ENCODE results near the gene RND3. TPM values are rescaled to one million over a fixed set of nuclear protein-coding genes. Genes with fewer than 3 reads are reported as not detected.

Gene RND3
- total RNA-seq, 2 donors from 2014 or later: not detected

- DNase-seq: no peak
- Mint-ChIP-seq H3K27me3 (peaks cover 6% of the 10 kb centered on the region), H3K36me3 (ENCODE audit: low read depth) (no peaks in the 10 kb centered on the region), H3K27ac (no peak overlapping the region), H3K4me3 (no peak overlapping the region), H3K4me1 (no peaks in the 10 kb centered on the region)
- H3K9me3 ChIP-seq (ENCODE audit: control insufficient read depth, low read length, poor library complexity, severe bottlenecking): no peaks in the 10 kb centered on the region
- ATAC-seq: no peak
Measured at GRCh38 chr2:150466741-150467620, 20.5 kb downstream of the RND3 start.

GRCh38 chr2:150465703-150466569 lies 21.5 kb downstream of the RND3 start:
- H3K4me3 Mint-ChIP-seq: no peak overlapping the region
- H3K36me3 Mint-ChIP-seq (ENCODE audit: low read depth): no peaks in the 10 kb centered on the region
- no peak for ATAC-seq

GRCh38 chr2:150464986-150465385 lies 22.5 kb downstream of the RND3 start:
- Mint-ChIP-seq H3K4me3 (no peak overlapping the region), H3K27ac (no peak overlapping the region), H3K36me3 (ENCODE audit: low read depth) (no peaks in the 10 kb centered on the region), H3K4me1 (no peaks in the 10 kb centered on the region), H3K27me3 (peaks cover 6% of the 10 kb centered on the region)
- no peaks in the 10 kb centered on the region for H3K9me3 ChIP-seq (ENCODE audit: control insufficient read depth, low read length, poor library complexity, severe bottlenecking)
- no peak for DNase-seq
- no peak for ATAC-seq

More at GRCh38 chr2:150465703-150466569, 21.5 kb downstream of the RND3 start:
- no peaks in the 10 kb centered on the region for H3K9me3 ChIP-seq (ENCODE audit: control insufficient read depth, low read length, poor library complexity, severe bottlenecking)
- Mint-ChIP-seq H3K27ac (no peak overlapping the region), H3K27me3 (peaks cover 6% of the 10 kb centered on the region), H3K4me1 (no peaks in the 10 kb centered on the region)
- DNase-seq: no peak

- no peaks in the 10 kb centered on the region for H3K36me3 Mint-ChIP-seq (ENCODE audit: low read depth)
- peaks cover 6% of the 10 kb centered on the region for H3K27me3 Mint-ChIP-seq
- no peak overlapping the region for H3K4me3 Mint-ChIP-seq
- no peak overlapping the region for H3K27ac Mint-ChIP-seq
- ATAC-seq: no peak
- H3K4me1 Mint-ChIP-seq: no peaks in the 10 kb centered on the region
- no peaks in the 10 kb centered on the region for H3K9me3 ChIP-seq (ENCODE audit: control insufficient read depth, low read length, poor library complexity, severe bottlenecking)
- DNase-seq: no peak
Measured at GRCh38 chr2:150464270-150464669, 23.2 kb downstream of the RND3 start.

- no peaks in the 10 kb centered on the region for H3K9me3 ChIP-seq (ENCODE audit: control insufficient read depth, low read length, poor library complexity, severe bottlenecking)
- Mint-ChIP-seq H3K27me3 (peaks cover 6% of the 10 kb centered on the region), H3K4me1 (no peaks in the 10 kb centered on the region), H3K4me3 (no peak overlapping the region), H3K27ac (no peak overlapping the region), H3K36me3 (ENCODE audit: low read depth) (no peaks in the 10 kb centered on the region)
- no peak for DNase-seq
- ATAC-seq: no peak
Measured at GRCh38 chr2:150462770-150463169, 24.7 kb downstream of the RND3 start.

GRCh38 chr2:150459281-150459680 lies 28.2 kb downstream of the RND3 start:
- ATAC-seq: no peak
- Mint-ChIP-seq H3K27ac (no peak overlapping the region), H3K4me1 (no peaks in the 10 kb centered on the region), H3K27me3 (peaks cover 6% of the 10 kb centered on the region), H3K4me3 (no peak overlapping the region), H3K36me3 (ENCODE audit: low read depth) (no peaks in the 10 kb centered on the region)
- DNase-seq: no peak
- no peaks in the 10 kb centered on the region for H3K9me3 ChIP-seq (ENCODE audit: control insufficient read depth, low read length, poor library complexity, severe bottlenecking)

- DNase-seq: no peak
- H3K9me3 ChIP-seq (ENCODE audit: control insufficient read depth, low read length, poor library complexity, severe bottlenecking): no peaks in the 10 kb centered on the region
- no peak overlapping the region for H3K4me3 Mint-ChIP-seq
- no peak for ATAC-seq
- no peaks in the 10 kb centered on the region for H3K27me3 Mint-ChIP-seq
- no peaks in the 10 kb centered on the region for H3K36me3 Mint-ChIP-seq (ENCODE audit: low read depth)
- no peak overlapping the region for H3K27ac Mint-ChIP-seq
- no peaks in the 10 kb centered on the region for H3K4me1 Mint-ChIP-seq
Measured at GRCh38 chr2:150450765-150451164, 36.7 kb downstream of the RND3 start.

- Mint-ChIP-seq H3K36me3 (ENCODE audit: low read depth) (no peaks in the 10 kb centered on the region), H3K27ac (no peak overlapping the region), H3K4me3 (no peak overlapping the region), H3K27me3 (no peaks in the 10 kb centered on the region), H3K4me1 (no peaks in the 10 kb centered on the region)
- ATAC-seq: no peak
- DNase-seq: no peak
- H3K9me3 ChIP-seq (ENCODE audit: control insufficient read depth, low read length, poor library complexity, severe bottlenecking): no peaks in the 10 kb centered on the region
Measured at GRCh38 chr2:150449856-150450255, 37.6 kb downstream of the RND3 start.

- Mint-ChIP-seq H3K27me3 (no peaks in the 10 kb centered on the region), H3K4me3 (no peak overlapping the region), H3K4me1 (no peaks in the 10 kb centered on the region), H3K36me3 (ENCODE audit: low read depth) (no peaks in the 10 kb centered on the region), H3K27ac (no peak overlapping the region)
- no peak for DNase-seq
- no peak for ATAC-seq
- H3K9me3 ChIP-seq (ENCODE audit: control insufficient read depth, low read length, poor library complexity, severe bottlenecking): no peaks in the 10 kb centered on the region
Measured at GRCh38 chr2:150445398-150445797, 42.1 kb downstream of the RND3 start.

- DNase-seq (no peak), ATAC-seq (no peak)
- no peaks in the 10 kb centered on the region for H3K4me1 Mint-ChIP-seq
- H3K36me3 Mint-ChIP-seq (ENCODE audit: low read depth): no peaks in the 10 kb centered on the region
- H3K9me3 ChIP-seq (ENCODE audit: control insufficient read depth, low read length, poor library complexity, severe bottlenecking): no peaks in the 10 kb centered on the region
- no peaks in the 10 kb centered on the region for H3K27me3 Mint-ChIP-seq
- no peak overlapping the region for H3K4me3 Mint-ChIP-seq
- no peak overlapping the region for H3K27ac Mint-ChIP-seq
Measured at GRCh38 chr2:150442484-150442883, 45.0 kb downstream of the RND3 start.

GRCh38 chr2:150441784-150442183 lies 45.7 kb downstream of the RND3 start:
- H3K4me3 Mint-ChIP-seq: no peak overlapping the region
- no peaks in the 10 kb centered on the region for H3K9me3 ChIP-seq (ENCODE audit: control insufficient read depth, low read length, poor library complexity, severe bottlenecking)
- DNase-seq: no peak
- H3K4me1 Mint-ChIP-seq: no peaks in the 10 kb centered on the region
- H3K36me3 Mint-ChIP-seq (ENCODE audit: low read depth): no peaks in the 10 kb centered on the region
- no peak overlapping the region for H3K27ac Mint-ChIP-seq
- H3K27me3 Mint-ChIP-seq: no peaks in the 10 kb centered on the region
- no peak for ATAC-seq

GRCh38 chr2:150441226-150441625 lies 46.2 kb downstream of the RND3 start:
- no peak overlapping the region for H3K27ac Mint-ChIP-seq

GRCh38 chr2:150438654-150439053 lies 48.8 kb downstream of the RND3 start:
- Mint-ChIP-seq H3K27me3 (no peaks in the 10 kb centered on the region), H3K36me3 (ENCODE audit: low read depth) (no peaks in the 10 kb centered on the region), H3K4me1 (no peaks in the 10 kb centered on the region), H3K27ac (no peak overlapping the region), H3K4me3 (no peak overlapping the region)
- ATAC-seq: no peak
- no peak for DNase-seq
- no peaks in the 10 kb centered on the region for H3K9me3 ChIP-seq (ENCODE audit: control insufficient read depth, low read length, poor library complexity, severe bottlenecking)

More at GRCh38 chr2:150441226-150441625, 46.2 kb downstream of the RND3 start:
- no peaks in the 10 kb centered on the region for H3K4me1 Mint-ChIP-seq
- ATAC-seq (no peak), DNase-seq (no peak)
- H3K9me3 ChIP-seq (ENCODE audit: control insufficient read depth, low read length, poor library complexity, severe bottlenecking): no peaks in the 10 kb centered on the region
- no peaks in the 10 kb centered on the region for H3K36me3 Mint-ChIP-seq (ENCODE audit: low read depth)
- no peak overlapping the region for H3K4me3 Mint-ChIP-seq
- H3K27me3 Mint-ChIP-seq: no peaks in the 10 kb centered on the region
